Vagina (tissue), 2 donors: ENCODE measurements around the gene TLE3. TPM values are rescaled to one million over a fixed set of nuclear protein-coding genes. Genes with fewer than 3 reads are reported as not detected.

Experiments used
- DNase-seq, 2 donors: peaks; one replicate each; pipeline ENCODE4 v3.0.0-alpha.2; 2017; ENCODE audit errors: extremely low spot score in 2 of 2
- H3K27ac ChIP-seq: fragments of 200-600 bp; sonication (generic); one replicate; pipeline ENCODE4 v1.5.1; 2019
- H3K27me3 ChIP-seq: fragments of 200-600 bp; sonication (generic); one replicate; pipeline ENCODE4 v1.5.1; 2019
- H3K36me3 ChIP-seq, 2 donors: fragments of 200-600 bp; sonication (generic); one replicate each; pipeline ENCODE4 v1.5.1; 2017 to 2019
- H3K4me1 ChIP-seq: fragments of 200-600 bp; sonication (generic); one replicate; pipeline ENCODE4 v1.5.1; 2019
- H3K4me3 ChIP-seq, 2 donors: fragments of 200-600 bp; sonication (generic); 1 replicate in 1 of 2; 2 replicates in 1 of 2; pipeline ENCODE4 v1.5.1; 2016 to 2019
- H3K9me3 ChIP-seq: fragments of 200-600 bp; sonication (generic); one replicate; pipeline ENCODE4 v1.5.1; 2019
- CTCF ChIP-seq, 3 experiments: fragments of 450-650 bp in 2 of 3; fragments of 200-600 bp in 1 of 3; sonication (generic) in 1 of 3; IDR thresholded peaks; one replicate each; pipeline ENCODE4 v1.5.1; 2017 to 2019; ENCODE audit warnings: antibody characterized with exemption in 3 of 3, mild to moderate bottlenecking in 2 of 3, moderate library complexity in 2 of 3
- POLR2A ChIP-seq, 2 donors: fragments of 450-650 bp; IDR thresholded peaks; one replicate each; pipeline ENCODE4 v1.6.1; 2017; ENCODE audit warnings: antibody characterized with exemption in 2 of 2, mild to moderate bottlenecking in 2 of 2, moderate library complexity in 2 of 2
- POLR2AphosphoS5 ChIP-seq, 2 donors: sonication (generic); formaldehyde crosslinking; IDR thresholded peaks; one replicate each; pipeline ENCODE4 v1.9.0; 2017; ENCODE audit warnings: antibody characterized with exemption in 2 of 2, mild to moderate bottlenecking in 2 of 2, low read depth in 1 of 2; ENCODE audit not compliant: insufficient read depth in 1 of 2
- intact Hi-C: fragments of 100-400 bp; cut with DNase I; formaldehyde crosslinking; loops from one replicate; pipeline ENCODE4 v1.15.1; 2023
- microRNA counts, 2 donors: library from miRNA; unstranded; fragments of <30 nt; microRNA quantifications; one replicate each; lab custom pipeline; 2016 to 2017
- microRNA-seq: library from miRNA; unstranded; fragments of <30 nt; microRNA quantifications from one replicate; pipeline ENCODE4, GENCODE V29; 2017; ENCODE audit warnings: borderline number of aligned reads, borderline replicate concordance
- small RNA-seq: library from RNA; depleted of rRNA; stranded (forward); fragments of <200 nt; gene quantifications from one replicate; pipeline ENCODE3, GENCODE V24; 2016
- total RNA-seq: library from RNA; depleted of rRNA; stranded (reverse); fragments of >200 nt; gene quantifications from one replicate; pipeline ENCODE4 v1.2.3, GENCODE V29; 2016

TLE3 gene
- total RNA-seq, 1 donor from 2014 or later = 64.6 TPM

DNA sequence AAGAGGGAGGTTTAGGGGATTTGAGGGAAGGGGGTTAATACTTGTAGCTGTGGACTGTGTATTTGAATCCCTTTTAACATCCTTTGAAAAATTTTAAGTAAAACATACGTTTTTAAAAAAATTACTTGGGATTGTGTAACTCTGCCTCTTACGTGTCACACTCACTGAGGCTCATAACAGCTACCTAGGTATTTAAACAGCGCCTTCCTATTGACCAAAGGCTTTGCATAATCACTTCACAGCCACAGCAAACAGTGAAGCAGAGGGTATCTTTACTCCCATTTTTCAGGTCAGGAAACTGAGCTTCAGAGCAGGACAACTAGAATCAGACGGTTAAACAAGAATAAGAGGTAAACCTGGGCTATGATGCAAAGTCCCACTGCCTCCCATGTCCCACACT lies 95.9 kb downstream of the TLE3 start:
- no peaks in the 10 kb centered on the region for H3K27me3 ChIP-seq
- peaks cover 2% of the 10 kb centered on the region for H3K9me3 ChIP-seq
- TF ChIP-seq CTCF (IDR thresholded peaks at IDR 0.05) = no peak
- no peak for TF ChIP-seq POLR2AphosphoS5 (IDR thresholded peaks at IDR 0.05; ENCODE audit: insufficient read depth in 1 of 2, low read depth in 1 of 2)
- no peak for TF ChIP-seq POLR2A (IDR thresholded peaks at IDR 0.05)
- H3K4me3 ChIP-seq = no peak overlapping the region
- intact Hi-C loops = no loop called here
- no peak for DNase-seq
- H3K27ac ChIP-seq = no peak overlapping the region
- no peaks in the 10 kb centered on the region for H3K36me3 ChIP-seq
- H3K4me1 ChIP-seq = no peaks in the 10 kb centered on the region

DNA sequence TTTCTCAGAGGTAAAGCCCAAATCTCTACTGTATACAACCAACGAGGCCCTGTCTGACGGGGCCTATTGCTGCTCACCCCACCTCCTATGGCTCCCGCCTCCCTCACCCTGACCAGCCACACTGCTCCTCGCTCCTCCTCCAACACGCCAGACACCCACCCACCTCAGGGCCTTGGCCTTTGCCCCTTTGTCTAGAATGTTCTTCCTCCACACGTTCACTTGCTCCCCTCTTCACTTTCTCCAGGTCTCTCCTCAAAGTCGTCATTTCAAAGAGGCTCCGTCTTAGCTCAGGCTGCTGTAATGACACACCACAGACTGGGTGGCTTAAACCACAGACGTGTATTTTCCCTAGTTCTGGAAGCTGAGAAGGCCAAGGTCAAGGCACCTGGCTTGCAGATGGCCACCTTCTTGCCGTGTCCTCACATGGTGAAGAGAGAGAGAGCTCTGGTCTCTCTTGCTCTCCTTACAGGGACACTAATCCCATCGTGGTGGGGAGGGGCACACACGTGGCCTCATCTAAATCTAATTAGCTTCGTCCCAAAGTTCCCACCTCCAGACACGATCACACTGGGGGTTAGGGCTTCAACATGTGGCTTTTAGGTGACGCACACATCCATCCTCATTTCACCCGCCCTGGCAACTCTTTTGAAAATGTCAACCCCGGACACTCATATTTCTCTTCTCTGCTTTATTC lies 98.2 kb downstream of the TLE3 start:
- TF ChIP-seq POLR2AphosphoS5 (IDR thresholded peaks at IDR 0.05; ENCODE audit: insufficient read depth in 1 of 2, low read depth in 1 of 2) = no peak
- TF ChIP-seq POLR2A (IDR thresholded peaks at IDR 0.05) = no peak
- no peak for TF ChIP-seq CTCF (IDR thresholded peaks at IDR 0.05)
- H3K4me3 ChIP-seq = no peak overlapping the region
- peaks cover 2% of the 10 kb centered on the region for H3K9me3 ChIP-seq
- intact Hi-C loops = no loop called here
- DNase-seq = no peak
- no peaks in the 10 kb centered on the region for H3K27me3 ChIP-seq
- H3K27ac ChIP-seq = no peak overlapping the region
- no peaks in the 10 kb centered on the region for H3K36me3 ChIP-seq
- H3K4me1 ChIP-seq = no peaks in the 10 kb centered on the region

DNA sequence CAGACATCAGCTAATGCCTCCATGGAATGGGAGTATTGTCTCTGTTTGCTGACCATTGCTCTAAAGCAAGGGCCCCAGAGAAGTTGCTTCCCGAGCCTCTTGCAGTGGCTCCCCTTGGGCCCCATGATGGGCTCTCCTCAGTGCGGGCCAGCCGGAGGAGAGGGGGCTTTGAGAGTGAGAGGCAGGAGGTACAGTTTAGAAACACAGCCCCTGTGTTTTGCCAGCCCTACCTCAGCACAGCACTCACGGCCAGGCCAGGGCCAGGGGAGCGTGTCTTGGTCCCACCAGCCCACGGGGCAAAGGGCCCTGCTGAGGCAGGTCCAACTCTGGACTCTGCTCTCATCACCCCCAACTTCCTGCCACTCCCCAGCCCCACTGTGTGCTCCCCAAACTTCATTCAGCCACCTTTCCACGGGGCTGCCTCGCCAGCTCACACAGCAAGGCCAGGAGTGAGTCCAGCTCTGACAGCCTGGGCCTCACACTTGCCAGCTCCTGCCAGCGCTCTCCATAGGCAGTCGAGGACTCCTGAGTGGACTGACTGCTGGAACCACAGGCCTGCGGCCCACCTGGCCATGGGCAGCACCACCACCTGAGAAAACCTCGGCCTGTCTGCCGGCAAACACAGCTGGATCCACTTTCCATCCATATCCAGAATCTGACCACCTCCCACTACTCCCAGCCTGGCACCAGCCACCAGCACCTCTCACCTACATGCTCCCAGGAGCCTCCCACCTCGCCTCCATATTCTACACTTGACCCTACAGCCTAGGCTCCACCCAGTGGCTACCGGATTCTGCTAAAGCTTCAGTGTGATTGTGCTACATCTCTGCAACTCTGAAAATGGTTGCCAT lies 99.0 kb downstream of the TLE3 start:
- Histone ChIP-seq H3K9me3 (peaks cover 2% of the 10 kb centered on the region), H3K27me3 (no peaks in the 10 kb centered on the region), H3K27ac (no peak overlapping the region), H3K36me3 (no peaks in the 10 kb centered on the region), H3K4me3 (no peak overlapping the region), H3K4me1 (no peaks in the 10 kb centered on the region)
- TF ChIP-seq POLR2AphosphoS5 (IDR thresholded peaks at IDR 0.05; ENCODE audit: insufficient read depth in 1 of 2, low read depth in 1 of 2) = no peak
- intact Hi-C loops = no loop called here
- DNase-seq = no peak

DNA sequence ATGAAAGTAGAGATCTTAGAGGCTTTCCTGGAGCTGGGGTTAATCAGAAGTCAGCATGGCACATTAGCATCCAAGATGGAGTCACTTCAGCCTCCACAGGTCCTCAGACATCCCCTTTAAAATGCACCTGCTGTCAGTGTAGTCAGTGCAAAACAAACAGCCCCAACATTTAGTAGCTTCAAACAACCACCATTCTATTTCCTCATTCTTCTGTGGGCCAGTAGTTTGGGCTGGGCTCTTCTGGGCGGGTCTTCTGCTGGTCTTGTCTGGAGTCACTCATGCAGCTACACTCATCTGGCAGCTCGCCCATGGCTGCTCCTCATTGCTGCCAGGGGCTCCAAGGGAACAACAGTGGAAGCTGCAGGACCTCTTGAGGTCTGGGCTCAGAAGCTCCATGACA lies 99.9 kb downstream of the TLE3 start:
- intact Hi-C loops = no loop called here
- H3K27me3 ChIP-seq = no peaks in the 10 kb centered on the region
- no peak overlapping the region for H3K4me3 ChIP-seq
- no peak for DNase-seq
- H3K9me3 ChIP-seq = peaks cover under 1% of the 10 kb centered on the region
- no peak overlapping the region for H3K27ac ChIP-seq
- H3K4me1 ChIP-seq = no peaks in the 10 kb centered on the region
- no peaks in the 10 kb centered on the region for H3K36me3 ChIP-seq
- no peak for TF ChIP-seq CTCF (IDR thresholded peaks at IDR 0.05)
- TF ChIP-seq POLR2A (IDR thresholded peaks at IDR 0.05) = no peak

MicroRNAs within 50 kb of the gene (microRNA counts, 767-probe panel; counts per million panel counts)
- microRNA hsa-miR-629-5p (lab: Ali Mortazavi, UCI) = 238 to 261 counts per million in 2 donors

Small RNA genes lying within 50 kb of the gene (microRNA-seq; reads per million reads assigned to microRNA genes)
- 157 reads per million, percentile 58 among the genes with 10 or more reads in this experiment for gene MIR629

Small RNA genes lying within 50 kb of the gene (small RNA-seq; reads per million reads assigned to genes)
- gene MIR629 = 3.1 reads per million, percentile 76 among the genes with 10 or more reads in this experiment
